Ishikawa (cell line): ENCODE results near the gene N4BP3.

Experiments
- CEBPB ChIP-seq: IDR thresholded peaks from 2 replicates; pipeline ENCODE4 v1.6.1; 2012
- CREB1 ChIP-seq: IDR thresholded peaks from 2 replicates; pipeline ENCODE4 v1.6.1; 2012; ENCODE audit warnings: low read depth
- EGR1 ChIP-seq: IDR thresholded peaks from 2 replicates; pipeline ENCODE4 v1.6.1; 2012
- EP300 ChIP-seq: IDR thresholded peaks from 2 replicates; pipeline ENCODE4 v1.6.1; 2012; ENCODE audit warnings: borderline replicate concordance
- FOXM1 ChIP-seq: IDR thresholded peaks from 2 replicates; pipeline ENCODE4 v1.6.1; 2012; ENCODE audit warnings: low read depth, borderline replicate concordance
- MAX ChIP-seq: IDR thresholded peaks from 2 replicates; pipeline ENCODE4 v1.6.1; 2012
- NFIC ChIP-seq: IDR thresholded peaks from 2 replicates; pipeline ENCODE4 v1.6.1; 2012
- RAD21 ChIP-seq: IDR thresholded peaks from 2 replicates; pipeline ENCODE4 v1.6.1; 2012; ENCODE audit warnings: low read depth
- REST ChIP-seq: IDR thresholded peaks from 2 replicates; pipeline ENCODE4 v1.6.1; 2012; ENCODE audit warnings: low read depth, mild to moderate bottlenecking
- TAF1 ChIP-seq: IDR thresholded peaks from 2 replicates; pipeline ENCODE4 v1.6.1; 2012; ENCODE audit warnings: low read depth, mild to moderate bottlenecking
- TCF12 ChIP-seq: IDR thresholded peaks from 2 replicates; pipeline ENCODE4 v1.6.1; 2012; ENCODE audit warnings: low read depth
- TEAD4 ChIP-seq: IDR thresholded peaks from 2 replicates; pipeline ENCODE4 v1.6.1; 2012
- USF1 ChIP-seq: IDR thresholded peaks from 2 replicates; pipeline ENCODE4 v1.6.1; 2012
- YY1 ChIP-seq: IDR thresholded peaks from 2 replicates; pipeline ENCODE4 v1.6.1; 2012; ENCODE audit warnings: low read depth
- ZBTB7A ChIP-seq: IDR thresholded peaks from 2 replicates; pipeline ENCODE4 v1.6.1; 2012; ENCODE audit warnings: low read depth

Gene N4BP3

GRCh38 chr5:178113141-178113787 lies at the start of gene N4BP3:
N4BP3 (plus strand) TSS chr5:178113532; CDS start chr5:178119584, 6,052 bp downstream.
- TF ChIP-seq ZBTB7A (no peak), TEAD4 (0 out of 2 replicates have a peak, but pooled peaks have one; percentile 3), REST (no peak), EGR1 (peak; percentile 28; the same call in 1 of the 2 replicates), TAF1 (no peak; the same call in 1 of the 2 replicates), EP300 (no peak), TCF12 (no peak; the same call in 1 of the 2 replicates), MAX (peak; percentile 60; the same call in 1 of the 2 replicates), NFIC (no peak), CEBPB (no peak), YY1 (no peak), FOXM1 (no peak), USF1 (no peak), CREB1 (no peak), RAD21 (no peak)

GRCh38 chr5:178067755-178068154 lies 45.6 kb upstream of the N4BP3 start:
- TF ChIP-seq TAF1: no peak

- no peak for TF ChIP-seq YY1
- TF ChIP-seq EGR1: no peak
- TF ChIP-seq NFIC: peak; percentile 30; the same call in 1 of the 2 replicates
- no peak for TF ChIP-seq USF1
- TF ChIP-seq TEAD4: no peak
- TF ChIP-seq TCF12: no peak
- no peak for TF ChIP-seq CEBPB
- no peak for TF ChIP-seq EP300
Observed at GRCh38 chr5:178068293-178068692, 45.0 kb upstream of the N4BP3 start.

GRCh38 chr5:178069909-178070308 lies 43.4 kb upstream of the N4BP3 start:
- no peak for TF ChIP-seq FOXM1
- TF ChIP-seq RAD21: peak; percentile 72

GRCh38 chr5:178071108-178071507 lies 42.2 kb upstream of the N4BP3 start:
- TF ChIP-seq EP300 (no peak), RAD21 (no peak), TCF12 (no peak), CREB1 (no peak), FOXM1 (no peak), USF1 (no peak), YY1 (no peak), TEAD4 (no peak), ZBTB7A (no peak), EGR1 (no peak), NFIC (no peak), TAF1 (no peak), REST (no peak), MAX (no peak), CEBPB (no peak)

GRCh38 chr5:178072749-178073148 lies 40.6 kb upstream of the N4BP3 start:
- TF ChIP-seq FOXM1 (no peak), EGR1 (no peak), CEBPB (no peak), CREB1 (no peak), MAX (no peak), TAF1 (no peak)
